Activated CD8-positive, alpha-beta memory T cell treated with anti-CD3 and anti-CD28 coated beads for 36 hours (primary cell): Measurements from ENCODE around the gene PPP1R3A. TPM values are rescaled to one million over a fixed set of nuclear protein-coding genes. Genes with fewer than 3 reads are reported as not detected.

Experiments
- CTCF ChIA-PET: fragments of 350-600 bp; sonication (Branson Sonifier 250); formaldehyde crosslinking; loops from one replicate; lab custom pipeline; 2021; ENCODE audit warnings: antibody characterized with exemption; lab: Charles Lee
- POLR2A ChIA-PET: fragments of 350-600 bp; sonication (Branson Sonifier 250); formaldehyde crosslinking; loops from one replicate; lab custom pipeline; 2021; ENCODE audit warnings: antibody characterized with exemption; lab: Charles Lee
- total RNA-seq, 2 experiments: library from RNA; stranded (reverse); gene quantifications; one replicate each; pipeline ENCODE4 v1.2.3, GENCODE V29; 2021

The PPP1R3A gene
- total RNA-seq, 2 experiments from 2014 or later, result not detected

GRCh38 chr7:113883096-113883495 is 35.7 kb downstream of the PPP1R3A start:
- ChIA-PET POLR2A (no interaction called here), CTCF (no interaction called here)

GRCh38 chr7:113880559-113880958 is 38.2 kb downstream of the PPP1R3A start:
- POLR2A ChIA-PET, result no interaction called here
- CTCF ChIA-PET, result no interaction called here

- POLR2A ChIA-PET, result no interaction called here
- CTCF ChIA-PET, result no interaction called here
These were observed 40.3 kb downstream of the PPP1R3A start for GRCh38 chr7:113878394-113878992.

GRCh38 chr7:113875224-113875623 is 43.6 kb downstream of the PPP1R3A start:
- ChIA-PET CTCF (no interaction called here), POLR2A (no interaction called here)

GRCh38 chr7:113873554-113874151 is 45.2 kb downstream of the PPP1R3A start:
- CTCF ChIA-PET, result no interaction called here
- POLR2A ChIA-PET, result no interaction called here

- POLR2A ChIA-PET, result no interaction called here
- CTCF ChIA-PET, result no interaction called here
These were observed 45.8 kb downstream of the PPP1R3A start for GRCh38 chr7:113872981-113873380.

- ChIA-PET CTCF (no interaction called here), POLR2A (no interaction called here)
These were observed 51.5 kb downstream of the PPP1R3A start for GRCh38 chr7:113867325-113867724.

- ChIA-PET CTCF (no interaction called here), POLR2A (no interaction called here)
These were observed 62.8 kb downstream of the PPP1R3A start for GRCh38 chr7:113856010-113856409.

- ChIA-PET CTCF (no interaction called here), POLR2A (no interaction called here)
These were observed 77.9 kb downstream of the PPP1R3A start for GRCh38 chr7:113840954-113841353.

- ChIA-PET CTCF (no interaction called here), POLR2A (no interaction called here)
These were observed 83.4 kb downstream of the PPP1R3A start for GRCh38 chr7:113835367-113835766.

GRCh38 chr7:113832196-113832745 is 86.5 kb downstream of the PPP1R3A start:
- CTCF ChIA-PET, result interaction anchor here (0.6 kb wide), 1 partner anchor 250 kb away, joined by 3 read pairs; no protein-coding TSS in a partner anchor
- POLR2A ChIA-PET, result no interaction called here

GRCh38 chr7:113831556-113831955 is 87.3 kb downstream of the PPP1R3A start:
- ChIA-PET POLR2A (no interaction called here), CTCF (interaction anchor here (0.6 kb wide), 1 partner anchor 250 kb away, joined by 3 read pairs; no protein-coding TSS in a partner anchor)

GRCh38 chr7:113828581-113828980 is 90.2 kb downstream of the PPP1R3A start:
- ChIA-PET CTCF (no interaction called here), POLR2A (no interaction called here)
